Measurements from ENCODE around the gene IZUMO1.

DNA sequence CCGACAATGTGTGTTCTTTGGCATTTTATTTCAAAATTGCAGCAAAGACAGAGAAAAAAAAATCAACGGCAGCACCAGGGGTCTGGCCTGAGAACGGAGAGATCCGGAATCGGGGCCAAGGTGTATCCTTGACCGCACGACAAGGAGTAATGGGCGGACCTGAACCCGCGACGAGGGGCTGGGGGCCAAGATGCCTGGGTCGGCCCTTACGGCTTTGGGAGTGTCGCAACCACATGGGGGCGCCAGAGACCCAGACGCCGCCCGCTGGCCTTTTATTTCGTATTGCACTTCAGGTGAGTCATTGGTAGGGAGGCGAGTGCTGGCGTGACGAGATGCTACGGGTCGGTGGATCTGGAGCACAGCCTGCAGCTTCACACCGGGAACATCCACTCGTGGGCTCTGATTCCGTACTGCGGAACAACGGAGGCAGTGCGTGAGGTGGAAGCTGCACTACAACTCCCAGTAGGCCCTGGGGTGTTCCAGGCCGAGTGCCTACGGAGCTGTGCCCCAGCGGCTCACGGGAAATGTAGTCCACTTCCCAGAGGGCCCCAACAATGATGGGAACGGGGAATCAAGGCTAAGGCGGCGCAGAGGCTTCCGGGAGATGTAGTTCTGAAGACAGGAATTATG is 48.5 kb upstream of the IZUMO1 start:
- TF ChIP-seq CTCF (IDR thresholded peaks at IDR 0.05; ENCODE audit: poor library complexity, severe bottlenecking) (peak; percentile 99), POLR2AphosphoS5 (IDR thresholded peaks at IDR 0.05) (peak; percentile 80), EP300 (conservative IDR thresholded peaks at IDR 0.05; ENCODE audit: poor library complexity, severe bottlenecking) (peak; percentile 64), RAD21 (conservative IDR thresholded peaks at IDR 0.05) (peak; percentile 87), EZH2 (IDR thresholded peaks at IDR 0.05; ENCODE audit: borderline replicate concordance, insufficient read depth, low read length, poor library complexity, severe bottlenecking) (no peak), TAF1 (IDR thresholded peaks at IDR 0.05; ENCODE audit: low read depth) (peak; percentile 61), MXI1 (conservative IDR thresholded peaks at IDR 0.05; ENCODE audit: poor library complexity, severe bottlenecking) (peak; percentile 78), SMC3 (conservative IDR thresholded peaks at IDR 0.05; ENCODE audit: poor library complexity) (peak; percentile 93)
- TF ChIP-seq, protein P1, sequence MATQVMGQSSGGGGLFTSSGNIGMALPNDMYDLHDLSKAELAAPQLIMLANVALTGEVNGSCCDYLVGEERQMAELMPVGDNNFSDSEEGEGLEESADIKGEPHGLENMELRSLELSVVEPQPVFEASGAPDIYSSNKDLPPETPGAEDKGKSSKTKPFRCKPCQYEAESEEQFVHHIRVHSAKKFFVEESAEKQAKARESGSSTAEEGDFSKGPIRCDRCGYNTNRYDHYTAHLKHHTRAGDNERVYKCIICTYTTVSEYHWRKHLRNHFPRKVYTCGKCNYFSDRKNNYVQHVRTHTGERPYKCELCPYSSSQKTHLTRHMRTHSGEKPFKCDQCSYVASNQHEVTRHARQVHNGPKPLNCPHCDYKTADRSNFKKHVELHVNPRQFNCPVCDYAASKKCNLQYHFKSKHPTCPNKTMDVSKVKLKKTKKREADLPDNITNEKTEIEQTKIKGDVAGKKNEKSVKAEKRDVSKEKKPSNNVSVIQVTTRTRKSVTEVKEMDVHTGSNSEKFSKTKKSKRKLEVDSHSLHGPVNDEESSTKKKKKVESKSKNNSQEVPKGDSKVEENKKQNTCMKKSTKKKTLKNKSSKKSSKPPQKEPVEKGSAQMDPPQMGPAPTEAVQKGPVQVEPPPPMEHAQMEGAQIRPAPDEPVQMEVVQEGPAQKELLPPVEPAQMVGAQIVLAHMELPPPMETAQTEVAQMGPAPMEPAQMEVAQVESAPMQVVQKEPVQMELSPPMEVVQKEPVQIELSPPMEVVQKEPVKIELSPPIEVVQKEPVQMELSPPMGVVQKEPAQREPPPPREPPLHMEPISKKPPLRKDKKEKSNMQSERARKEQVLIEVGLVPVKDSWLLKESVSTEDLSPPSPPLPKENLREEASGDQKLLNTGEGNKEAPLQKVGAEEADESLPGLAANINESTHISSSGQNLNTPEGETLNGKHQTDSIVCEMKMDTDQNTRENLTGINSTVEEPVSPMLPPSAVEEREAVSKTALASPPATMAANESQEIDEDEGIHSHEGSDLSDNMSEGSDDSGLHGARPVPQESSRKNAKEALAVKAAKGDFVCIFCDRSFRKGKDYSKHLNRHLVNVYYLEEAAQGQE (IDR thresholded peaks at IDR 0.05; ENCODE audit: borderline replicate concordance) = peak; percentile 30
